ENCODE results near the gene PYGL. TPM values are rescaled to one million over a fixed set of nuclear protein-coding genes. Genes with fewer than 3 reads are reported as not detected.

PYGL gene
- total RNA-seq, 1 experiment from 2014 or later: 174 TPM

DNA sequence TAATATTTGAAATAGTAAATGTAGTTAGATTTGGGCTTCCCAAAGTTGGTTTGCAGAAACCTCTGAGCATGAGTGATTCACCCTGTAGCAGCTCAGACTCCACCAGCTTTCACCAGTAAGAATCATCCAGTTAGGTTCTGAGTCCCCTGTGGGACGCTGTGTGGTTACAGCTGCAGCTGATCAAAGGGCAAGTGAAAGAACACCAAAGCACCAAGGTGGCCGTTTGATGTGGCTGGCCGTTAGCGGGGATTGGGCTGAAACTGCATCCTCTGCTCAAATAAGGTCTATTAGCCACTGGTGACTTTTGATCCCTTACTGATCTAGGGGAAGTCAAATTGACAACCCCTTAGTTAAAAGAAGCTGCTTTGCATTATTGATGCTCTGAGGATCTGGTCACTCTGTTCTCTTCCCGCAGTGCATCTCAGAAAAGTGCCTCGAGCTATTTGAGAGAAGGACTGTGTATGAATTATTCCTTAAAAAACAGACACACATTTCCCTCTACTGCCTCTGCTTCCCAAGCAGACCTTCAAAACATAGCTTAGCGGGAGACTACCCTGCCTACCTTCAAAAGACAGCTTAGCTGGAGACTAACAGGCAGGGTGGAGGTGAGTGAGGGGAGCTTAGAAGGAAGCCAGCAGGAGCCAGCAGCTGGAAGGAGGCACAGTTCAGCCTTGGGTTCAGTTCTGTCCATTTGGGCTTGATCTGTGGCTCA is 68.8 kb downstream of the PYGL start:
- Histone ChIP-seq H3K27me3 (ENCODE audit: low read length) (no peaks in the 10 kb centered on the region), H2AFZ (ENCODE audit: low read length) (no peak overlapping the region), H3K27ac (ENCODE audit: low read length) (no peak overlapping the region), H3K9me2 (replicated peaks; ENCODE audit: low read length) (no peaks in the 10 kb centered on the region), H3K4me2 (ENCODE audit: low read length) (no peak overlapping the region), H3K4me1 (ENCODE audit: insufficient read depth, low read length) (peaks cover 8% of the 10 kb centered on the region), H4K20me1 (ENCODE audit: low read length) (no peaks in the 10 kb centered on the region), H3K9me3 (ENCODE audit: low read length) (no peaks in the 10 kb centered on the region), H3K9ac (ENCODE audit: low read length) (no peak overlapping the region), H3K36me3 (ENCODE audit: low read depth, low read length) (no peaks in the 10 kb centered on the region), H3K4me3 (ENCODE audit: low read length) (no peak overlapping the region), H3K79me2 (ENCODE audit: low read length) (no peaks in the 10 kb centered on the region), H3F3A (ENCODE audit: low read length, unreplicated experiment) (no peaks in the 10 kb centered on the region)
- intact Hi-C loops (cut with micrococcal nuclease): no loop called here
- peak; percentile 46 for ATAC-seq
- BruUV-seq (replicated peaks): no TSS peak
- CTCF ChIA-PET: interaction anchor here (0.7 kb wide), 1 partner anchor 15 kb away, joined by 6 read pairs; no protein-coding TSS in a partner anchor
- TF ChIP-seq, protein P1, sequence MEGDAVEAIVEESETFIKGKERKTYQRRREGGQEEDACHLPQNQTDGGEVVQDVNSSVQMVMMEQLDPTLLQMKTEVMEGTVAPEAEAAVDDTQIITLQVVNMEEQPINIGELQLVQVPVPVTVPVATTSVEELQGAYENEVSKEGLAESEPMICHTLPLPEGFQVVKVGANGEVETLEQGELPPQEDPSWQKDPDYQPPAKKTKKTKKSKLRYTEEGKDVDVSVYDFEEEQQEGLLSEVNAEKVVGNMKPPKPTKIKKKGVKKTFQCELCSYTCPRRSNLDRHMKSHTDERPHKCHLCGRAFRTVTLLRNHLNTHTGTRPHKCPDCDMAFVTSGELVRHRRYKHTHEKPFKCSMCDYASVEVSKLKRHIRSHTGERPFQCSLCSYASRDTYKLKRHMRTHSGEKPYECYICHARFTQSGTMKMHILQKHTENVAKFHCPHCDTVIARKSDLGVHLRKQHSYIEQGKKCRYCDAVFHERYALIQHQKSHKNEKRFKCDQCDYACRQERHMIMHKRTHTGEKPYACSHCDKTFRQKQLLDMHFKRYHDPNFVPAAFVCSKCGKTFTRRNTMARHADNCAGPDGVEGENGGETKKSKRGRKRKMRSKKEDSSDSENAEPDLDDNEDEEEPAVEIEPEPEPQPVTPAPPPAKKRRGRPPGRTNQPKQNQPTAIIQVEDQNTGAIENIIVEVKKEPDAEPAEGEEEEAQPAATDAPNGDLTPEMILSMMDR (conservative IDR thresholded peaks at IDR 0.05; ENCODE audit: low read depth, low read length): no peak
- TF ChIP-seq EZH2 (IDR thresholded peaks at IDR 0.05; ENCODE audit: low read length, unreplicated experiment) (no peak), EZH2phosphoT487 (IDR thresholded peaks at IDR 0.05; ENCODE audit: borderline replicate concordance, low read length) (no peak)
- POLR2A ChIA-PET (ENCODE audit: unreplicated experiment): interaction anchor here (0.7 kb wide), 1 partner anchor 10 kb away, joined by 3 read pairs; no protein-coding TSS in a partner anchor
- no peak for DNase-seq

DNA sequence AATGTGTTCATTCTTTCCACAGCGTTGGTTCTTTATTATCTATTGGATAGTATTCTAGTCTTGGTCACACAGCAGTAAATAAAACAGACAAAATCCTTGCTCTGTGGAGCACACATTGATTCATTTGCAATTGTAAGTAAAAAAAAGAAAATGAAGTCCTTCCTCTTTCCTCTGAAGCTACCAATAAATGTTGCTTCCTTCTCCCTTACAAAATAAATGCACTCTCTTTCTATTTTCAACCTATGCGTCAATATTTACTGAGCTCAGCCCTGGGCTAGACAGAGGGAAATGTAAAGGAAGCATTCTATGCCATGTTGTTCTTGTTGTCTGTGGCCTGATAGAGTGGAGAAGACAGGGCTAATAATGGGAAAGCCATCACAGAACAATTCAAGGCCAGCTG is 69.5 kb downstream of the PYGL start:
- intact Hi-C loops (cut with micrococcal nuclease): no loop called here
- peak; percentile 57 for DNase-seq

More for the DNA sequence above, 69.5 kb downstream of the PYGL start:
- Histone ChIP-seq H3K9me3 (ENCODE audit: low read length) (no peaks in the 10 kb centered on the region), H3K27me3 (ENCODE audit: low read length) (no peaks in the 10 kb centered on the region), H2AFZ (ENCODE audit: low read length) (no peak overlapping the region; the same call in 1 of the 2 replicates), H3K79me2 (ENCODE audit: low read length) (no peaks in the 10 kb centered on the region), H3K27ac (ENCODE audit: low read length) (no peak overlapping the region), H3K9ac (ENCODE audit: low read length) (no peak overlapping the region), H3K36me3 (ENCODE audit: low read depth, low read length) (no peaks in the 10 kb centered on the region), H3K4me3 (ENCODE audit: low read length) (no peak overlapping the region), H3K4me1 (ENCODE audit: insufficient read depth, low read length) (peaks cover 8% of the 10 kb centered on the region), H4K20me1 (ENCODE audit: low read length) (no peaks in the 10 kb centered on the region), H3K9me2 (replicated peaks; ENCODE audit: low read length) (no peaks in the 10 kb centered on the region), H3F3A (ENCODE audit: low read length, unreplicated experiment) (no peaks in the 10 kb centered on the region), H3K4me2 (ENCODE audit: low read length) (peak overlapping the region; percentile 11; the same call in 1 of the 2 replicates)
- TF ChIP-seq EZH2phosphoT487 (IDR thresholded peaks at IDR 0.05; ENCODE audit: borderline replicate concordance, low read length) (no peak), EZH2 (IDR thresholded peaks at IDR 0.05; ENCODE audit: low read length, unreplicated experiment) (no peak)
- TF ChIP-seq, protein P1 (conservative IDR thresholded peaks at IDR 0.05; ENCODE audit: low read depth, low read length): no peak
- BruUV-seq (replicated peaks): no TSS peak
- POLR2A ChIA-PET (ENCODE audit: unreplicated experiment): interaction anchor here (0.5 kb wide), 1 partner anchor 343 kb away, joined by 5 read pairs; the partner anchor contains the start of gene MAP4K5
- CTCF ChIA-PET: interaction anchor here (0.7 kb wide), 1 partner anchor 14 kb away, joined by 6 read pairs; no protein-coding TSS in a partner anchor
- ATAC-seq: peak; percentile 94
